AG04450 (cell line): ENCODE measurements around the gene TRPM2. TPM values are rescaled to one million over a fixed set of nuclear protein-coding genes. Genes with fewer than 3 reads are reported as not detected.

Source experiments
- CTCF ChIA-PET: fragments of 300-600, 350-600 bp; formaldehyde crosslinking; extraction: SDS; loops from one replicate; lab custom pipeline; 2022; ENCODE audit warnings: antibody characterized with exemption, inconsistent platforms; lab: Charles Lee
- POLR2A ChIA-PET: fragments of 350-600 bp; formaldehyde crosslinking; extraction: SDS; loops from one replicate; lab custom pipeline; 2021; ENCODE audit warnings: antibody characterized with exemption, inconsistent platforms; lab: Yijun Ruan, JAX
- DNase-seq: peaks from one replicate; pipeline ENCODE4 v3.0.0-alpha.2; 2011; ENCODE audit warnings: low read depth, low spot score
- H3K27ac ChIP-seq: one replicate; pipeline ENCODE4 v1.5.1; 2012; ENCODE audit warnings: low read depth, low read length, control low read depth
- H3K27me3 ChIP-seq: one replicate; pipeline ENCODE4 v1.6.0; 2012; ENCODE audit warnings: low read length; ENCODE audit not compliant: control insufficient read depth, insufficient read depth
- H3K4me3 ChIP-seq: 2 replicates; pipeline ENCODE4 v1.5.1; 2011; ENCODE audit warnings: mild to moderate bottlenecking, low read depth, low read length, control low read depth
- H3K9me3 ChIP-seq: 2 replicates; pipeline ENCODE4 v1.5.1; 2012; ENCODE audit warnings: low read length; ENCODE audit not compliant: control insufficient read depth, insufficient read depth
- polyA plus RNA-seq: library from polyadenylated mRNA; depleted of rRNA; stranded (reverse); fragments of >200 nt; gene quantifications from 2 replicates; pipeline ENCODE4 v1.2.3, GENCODE V29; 2011
- TF ChIP-seq, protein P1 (sequence below): IDR thresholded peaks from 2 replicates; pipeline ENCODE4 v1.5.1; 2011; ENCODE audit warnings: low read depth, low read length, control low read depth, inconsistent platforms

The TRPM2 gene
- polyA plus RNA-seq, 1 experiment: not detected

DNA sequence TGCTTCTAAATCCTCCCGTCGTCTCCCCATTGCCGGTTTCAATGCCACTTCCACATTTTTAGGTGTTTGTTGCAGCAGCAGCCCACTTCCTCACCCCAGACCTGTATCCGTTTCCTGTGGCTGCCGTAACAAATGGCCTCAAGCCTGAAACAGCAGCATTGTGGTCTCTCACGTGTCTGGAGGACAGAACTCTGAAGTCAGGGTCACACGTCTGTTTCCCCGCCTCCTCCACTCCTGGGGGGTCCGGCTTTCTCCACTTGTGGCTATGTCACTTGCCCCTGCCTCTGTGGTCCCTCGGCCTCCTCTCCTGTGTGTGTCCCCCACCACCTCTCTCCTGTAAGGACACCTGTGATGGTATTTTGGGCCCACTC is 21.8 kb downstream of the TRPM2 start:
- ChIA-PET POLR2A (no interaction called here), CTCF (no interaction called here)
- TF ChIP-seq, protein P1, sequence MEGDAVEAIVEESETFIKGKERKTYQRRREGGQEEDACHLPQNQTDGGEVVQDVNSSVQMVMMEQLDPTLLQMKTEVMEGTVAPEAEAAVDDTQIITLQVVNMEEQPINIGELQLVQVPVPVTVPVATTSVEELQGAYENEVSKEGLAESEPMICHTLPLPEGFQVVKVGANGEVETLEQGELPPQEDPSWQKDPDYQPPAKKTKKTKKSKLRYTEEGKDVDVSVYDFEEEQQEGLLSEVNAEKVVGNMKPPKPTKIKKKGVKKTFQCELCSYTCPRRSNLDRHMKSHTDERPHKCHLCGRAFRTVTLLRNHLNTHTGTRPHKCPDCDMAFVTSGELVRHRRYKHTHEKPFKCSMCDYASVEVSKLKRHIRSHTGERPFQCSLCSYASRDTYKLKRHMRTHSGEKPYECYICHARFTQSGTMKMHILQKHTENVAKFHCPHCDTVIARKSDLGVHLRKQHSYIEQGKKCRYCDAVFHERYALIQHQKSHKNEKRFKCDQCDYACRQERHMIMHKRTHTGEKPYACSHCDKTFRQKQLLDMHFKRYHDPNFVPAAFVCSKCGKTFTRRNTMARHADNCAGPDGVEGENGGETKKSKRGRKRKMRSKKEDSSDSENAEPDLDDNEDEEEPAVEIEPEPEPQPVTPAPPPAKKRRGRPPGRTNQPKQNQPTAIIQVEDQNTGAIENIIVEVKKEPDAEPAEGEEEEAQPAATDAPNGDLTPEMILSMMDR: no peak
- no peaks in the 10 kb centered on the region for H3K27me3 ChIP-seq
- H3K27ac ChIP-seq: no peak overlapping the region
- no peak overlapping the region for H3K4me3 ChIP-seq
- peaks cover 52% of the 10 kb centered on the region for H3K9me3 ChIP-seq
- no peak for DNase-seq

DNA sequence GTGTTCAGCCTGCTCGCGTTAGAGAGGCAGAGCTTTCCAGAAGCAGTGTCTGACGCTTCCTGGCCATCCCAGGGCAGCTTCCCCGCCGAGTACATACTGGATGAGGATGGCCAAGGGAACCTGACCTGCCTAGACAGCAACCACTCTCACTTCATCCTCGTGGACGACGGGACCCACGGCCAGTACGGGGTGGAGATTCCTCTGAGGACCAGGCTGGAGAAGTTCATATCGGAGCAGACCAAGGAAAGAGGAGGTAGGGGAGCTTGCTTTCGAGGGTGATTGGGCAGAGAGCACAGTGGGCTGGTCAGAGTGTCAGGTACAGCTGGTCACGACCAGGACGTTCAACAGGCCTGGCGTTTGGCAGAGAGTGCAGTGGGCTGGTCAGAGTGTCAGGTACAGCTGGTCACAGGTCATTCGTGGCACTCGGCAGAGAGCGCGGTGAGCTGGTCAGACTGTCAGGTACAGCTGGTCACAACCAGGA is 22.4 kb downstream of the TRPM2 start:
- Histone ChIP-seq H3K27me3 (no peaks in the 10 kb centered on the region), H3K9me3 (peaks cover 52% of the 10 kb centered on the region), H3K4me3 (no peak overlapping the region), H3K27ac (no peak overlapping the region)
- POLR2A ChIA-PET: no interaction called here
- CTCF ChIA-PET: no interaction called here
- no peak for DNase-seq
- TF ChIP-seq, protein P1: no peak

DNA sequence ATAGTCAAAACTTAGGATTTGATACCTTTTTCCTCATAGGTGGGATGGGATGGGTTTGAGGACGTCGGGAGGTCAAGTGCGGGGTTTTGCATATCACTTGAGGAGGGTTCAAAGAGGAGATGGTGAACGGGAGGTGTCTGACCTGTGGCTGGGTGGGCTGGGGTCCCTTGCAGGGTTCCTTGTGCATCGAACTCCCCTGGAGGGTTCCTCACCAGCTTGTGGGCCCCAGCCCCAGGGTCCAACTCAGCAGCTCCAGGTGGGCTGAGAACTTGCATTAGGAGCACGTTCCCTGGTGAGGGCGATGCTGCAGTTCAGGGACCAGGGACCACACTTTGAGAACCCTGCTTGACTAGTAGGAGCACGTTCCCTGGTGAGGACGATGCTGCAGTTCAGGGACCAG is 23.2 kb downstream of the TRPM2 start:
- ChIA-PET POLR2A (no interaction called here), CTCF (no interaction called here)
- Histone ChIP-seq H3K27me3 (no peaks in the 10 kb centered on the region), H3K4me3 (no peak overlapping the region), H3K27ac (no peak overlapping the region), H3K9me3 (peaks cover 53% of the 10 kb centered on the region)
- TF ChIP-seq, protein P1: no peak
- no peak for DNase-seq

DNA sequence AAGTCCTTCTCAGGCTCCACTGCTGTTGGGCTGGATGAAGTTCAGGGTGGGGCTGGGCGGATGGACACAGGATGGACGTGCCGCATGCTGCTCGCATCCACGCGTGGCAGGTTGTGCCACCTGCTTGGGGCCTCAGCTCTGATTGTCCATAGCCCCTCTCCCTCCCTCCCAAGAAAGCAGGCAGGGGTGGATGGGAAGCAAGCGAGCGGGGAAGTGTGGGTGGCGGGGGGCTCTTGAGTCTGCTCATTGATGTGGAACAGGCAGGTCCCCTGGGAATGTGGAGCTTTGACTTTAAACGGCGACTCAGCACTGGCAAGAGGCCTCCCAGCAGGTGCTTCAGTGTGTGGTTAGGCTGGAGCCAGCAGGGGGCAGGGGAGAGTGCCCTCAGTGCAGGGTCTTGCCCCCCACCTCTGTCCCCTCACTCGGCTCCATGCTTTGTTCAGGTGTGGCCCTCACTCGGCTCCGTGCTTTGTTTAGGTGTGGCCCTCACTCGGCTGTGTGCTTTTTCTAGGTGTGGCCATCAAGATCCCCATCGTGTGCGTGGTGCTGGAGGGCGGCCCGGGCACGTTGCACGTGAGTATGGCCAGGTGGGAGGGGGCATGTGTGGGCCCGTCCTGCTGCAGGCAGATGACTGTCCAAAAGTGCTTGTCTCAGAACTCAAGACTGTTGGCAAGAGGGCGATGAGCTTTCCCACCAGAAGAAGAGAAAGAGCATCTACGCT is 23.9 kb downstream of the TRPM2 start:
- TF ChIP-seq, protein P1: no peak
- no peak overlapping the region for H3K27ac ChIP-seq
- ChIA-PET CTCF (no interaction called here), POLR2A (no interaction called here)
- H3K9me3 ChIP-seq: peaks cover 53% of the 10 kb centered on the region
- H3K27me3 ChIP-seq: no peaks in the 10 kb centered on the region
- no peak overlapping the region for H3K4me3 ChIP-seq
- no peak for DNase-seq

DNA sequence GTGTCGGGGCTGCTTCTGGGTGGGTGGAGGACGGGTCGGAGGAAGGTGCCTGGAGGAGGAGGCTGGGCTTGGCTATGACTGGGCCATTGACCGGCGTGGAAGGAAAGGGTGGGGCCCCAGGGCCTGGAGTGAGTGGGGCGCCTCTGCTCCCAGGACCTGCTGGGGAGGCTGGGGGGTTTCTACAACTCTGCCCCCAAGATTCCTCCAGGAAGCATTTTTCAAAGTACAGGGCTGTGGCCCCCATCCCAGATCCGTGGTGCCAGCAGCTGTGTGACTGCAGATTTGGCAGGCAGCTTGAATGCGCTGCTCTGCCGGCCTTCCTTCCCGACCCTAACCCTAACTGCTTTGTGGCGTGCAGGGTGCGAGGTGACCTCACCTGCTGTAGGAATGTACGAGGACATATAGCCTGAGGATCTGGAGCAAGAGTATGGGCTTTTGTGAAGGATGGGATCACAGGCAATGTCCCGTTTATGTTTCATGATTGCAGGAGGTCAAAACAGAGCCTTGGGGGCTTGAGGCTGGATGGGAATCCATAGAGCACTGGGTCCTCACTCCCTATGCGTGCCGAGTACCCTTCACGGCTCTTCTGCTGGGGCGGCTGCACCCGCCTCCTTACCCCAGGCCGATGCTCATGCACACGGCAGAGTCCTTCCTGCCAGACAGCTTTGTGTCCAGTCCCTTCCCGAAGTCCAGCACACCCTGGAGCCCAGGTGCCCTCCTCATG is 24.7 kb downstream of the TRPM2 start:
- CTCF ChIA-PET: no interaction called here

More for the DNA sequence above, 24.7 kb downstream of the TRPM2 start:
- TF ChIP-seq, protein P1: no peak
- no peak for DNase-seq
- POLR2A ChIA-PET: no interaction called here
- Histone ChIP-seq H3K27me3 (no peaks in the 10 kb centered on the region), H3K4me3 (no peak overlapping the region), H3K9me3 (peaks cover 53% of the 10 kb centered on the region), H3K27ac (no peak overlapping the region)
